CD4-positive, alpha-beta memory T cell (primary cell): Measurements from ENCODE around the gene LPCAT4. TPM values are rescaled to one million over a fixed set of nuclear protein-coding genes. Genes with fewer than 3 reads are reported as not detected.

ENCODE experiments used
- CTCF ChIA-PET: fragments of 350-600 bp; sonication (Branson Sonifier 250); formaldehyde crosslinking; loops from one replicate; lab custom pipeline; 2021; ENCODE audit warnings: inconsistent platforms; ENCODE audit not compliant: partially characterized antibody; lab: Charles Lee
- POLR2A ChIA-PET: fragments of 350-600 bp; sonication (Branson Sonifier 250); formaldehyde crosslinking; loops from one replicate; lab custom pipeline; 2021; ENCODE audit not compliant: partially characterized antibody; lab: Charles Lee
- DNase-seq, 5 donors: peaks; one replicate each; pipeline versions ENCODE4 v3.0.0 to v3.0.0-alpha.2; 2020 to 2022; ENCODE audit warnings: mixed read lengths in 1 of 5
- H3K27ac ChIP-seq: one replicate; pipeline ENCODE4 v1.7.0; 2013; ENCODE audit warnings: low read depth, low read length
- H3K27me3 ChIP-seq: 2 replicates; pipeline ENCODE4 v1.7.0; 2013; ENCODE audit warnings: mild to moderate bottlenecking, low read length, moderate library complexity; ENCODE audit not compliant: insufficient read depth
- H3K36me3 ChIP-seq: 2 replicates; pipeline ENCODE4 v1.7.0; 2013; ENCODE audit warnings: mild to moderate bottlenecking, low read length, moderate library complexity; ENCODE audit not compliant: insufficient read depth
- H3K4me1 ChIP-seq: 2 replicates; pipeline ENCODE4 v1.7.0; 2013; ENCODE audit warnings: mild to moderate bottlenecking, low read length, moderate library complexity; ENCODE audit not compliant: insufficient read depth
- H3K4me3 ChIP-seq, 2 donors: one replicate each; pipeline ENCODE4 v1.7.0; 2013; ENCODE audit warnings: low read length in 2 of 2, mild to moderate bottlenecking in 1 of 2
- H3K9me3 ChIP-seq, 2 donors: one replicate each; pipeline ENCODE4 v1.7.0; 2013; ENCODE audit warnings: low read length in 2 of 2, control low read depth in 1 of 2; ENCODE audit not compliant: control insufficient read depth in 1 of 2
- H3K27ac Mint-ChIP-seq, 7 donors: one replicate each; pipeline ENCODE4 v1.8.0; 2020 to 2021; ENCODE audit warnings: mixed read lengths in 7 of 7, mild to moderate bottlenecking in 6 of 7, inconsistent platforms in 3 of 7, moderate library complexity in 3 of 7
- H3K27me3 Mint-ChIP-seq, 2 donors: one replicate each; pipeline ENCODE4 v1.8.0; 2020 to 2021; ENCODE audit warnings: mixed read lengths in 2 of 2
- H3K36me3 Mint-ChIP-seq, 2 donors: one replicate each; pipeline ENCODE4 v1.8.0; 2020 to 2021; ENCODE audit warnings: mixed read lengths in 2 of 2, inconsistent platforms in 1 of 2, mild to moderate bottlenecking in 1 of 2
- H3K4me1 Mint-ChIP-seq, 4 donors: one replicate each; pipeline ENCODE4 v1.8.0; 2020 to 2021; ENCODE audit warnings: mixed read lengths in 4 of 4, mild to moderate bottlenecking in 1 of 4
- H3K4me3 Mint-ChIP-seq, 8 donors: one replicate each; pipeline ENCODE4 v1.8.0; 2020 to 2021; ENCODE audit warnings: mixed read lengths in 8 of 8, mild to moderate bottlenecking in 7 of 8, moderate library complexity in 6 of 8, inconsistent platforms in 3 of 8
- H3K9me3 Mint-ChIP-seq, 8 donors: one replicate each; pipeline ENCODE4 v1.8.0; 2020 to 2021; ENCODE audit warnings: mixed read lengths in 8 of 8, mild to moderate bottlenecking in 5 of 8, inconsistent platforms in 3 of 8, moderate library complexity in 1 of 8
- intact Hi-C: fragments of 100-400 bp; cut with micrococcal nuclease; formaldehyde crosslinking; loops from one replicate; pipeline ENCODE4 v1.15.1; 2023
- polyA plus RNA-seq, 2 donors: library from polyadenylated mRNA; unstranded; fragments of 300-500 nt; fragmentation: Illumina TruSeq; gene quantifications; one replicate each; pipeline ENCODE4 v1.2.3, GENCODE V29; 2021
- total RNA-seq, 2 experiments: library from RNA; stranded (reverse); gene quantifications; one replicate each; pipeline ENCODE4 v1.2.3, GENCODE V29; 2021

LPCAT4 gene
- total and polyA plus RNA-seq, 4 experiments from 2014 or later, result 19.0 to 108 (median 61.8) TPM

DNA sequence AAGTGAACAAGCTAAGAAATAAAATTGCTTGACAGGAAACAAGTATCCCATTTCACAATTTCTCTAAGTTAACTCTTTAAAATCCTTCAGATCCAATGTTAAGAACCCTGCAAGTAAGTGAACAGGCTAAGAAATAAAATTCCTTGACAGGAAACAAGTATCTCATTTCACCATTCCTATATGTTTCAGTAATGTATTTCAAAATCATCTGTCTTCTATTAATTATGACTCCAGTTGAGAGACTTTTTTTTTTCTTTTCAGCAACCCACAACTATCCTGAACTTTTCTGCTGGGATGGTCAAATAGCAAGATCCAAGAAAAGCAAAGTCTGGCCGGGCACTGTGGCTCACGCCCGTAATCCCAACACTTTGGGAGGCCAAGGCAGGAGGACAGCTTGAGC lies 27.1 kb downstream of the LPCAT4 start:
- Histone ChIP-seq H3K27ac (no peak overlapping the region), H3K27me3 (no peaks in the 10 kb centered on the region), H3K36me3 (no peaks in the 10 kb centered on the region), H3K9me3 (no peaks in the 10 kb centered on the region), H3K4me3 (no peak overlapping the region), H3K4me1 (peaks cover 48% of the 10 kb centered on the region)
- ChIA-PET CTCF (interaction anchor here (4.0 to 4.8 kb wide), 2 partner anchors 11 to 27 kb away, joined by 27 to 28 read pairs; partner anchors contain the start of gene LPCAT4), POLR2A (interaction anchor here (1.4 to 10.0 kb wide), 3 partner anchors 22 to 301 kb away, joined by 3 to 144 read pairs (median 51); partner anchors contain the start of genes AVEN and LPCAT4)
- peaks cover 0 to 2% (median 0%) of the 10 kb centered on the region in 8 donors for H3K9me3 Mint-ChIP-seq
- peak overlapping the region in 6 of 7 donors; percentile 9 to 91 (median 66) for H3K27ac Mint-ChIP-seq
- intact Hi-C loops, result loop anchor here (5.0 to 10.0 kb wide), 2 partner anchors 38 to 645 kb away; partner anchors contain the start of gene ZNF770
- H3K36me3 Mint-ChIP-seq, result peaks cover 6 to 26% of the 10 kb centered on the region in 2 donors
- no peaks in the 10 kb centered on the region for H3K27me3 Mint-ChIP-seq
- no peak for DNase-seq
- peaks cover 30 to 53% (median 36%) of the 10 kb centered on the region in 4 donors for H3K4me1 Mint-ChIP-seq
- peak overlapping the region in 4 of 8 donors; percentile 8 to 51 (median 40) for H3K4me3 Mint-ChIP-seq

DNA sequence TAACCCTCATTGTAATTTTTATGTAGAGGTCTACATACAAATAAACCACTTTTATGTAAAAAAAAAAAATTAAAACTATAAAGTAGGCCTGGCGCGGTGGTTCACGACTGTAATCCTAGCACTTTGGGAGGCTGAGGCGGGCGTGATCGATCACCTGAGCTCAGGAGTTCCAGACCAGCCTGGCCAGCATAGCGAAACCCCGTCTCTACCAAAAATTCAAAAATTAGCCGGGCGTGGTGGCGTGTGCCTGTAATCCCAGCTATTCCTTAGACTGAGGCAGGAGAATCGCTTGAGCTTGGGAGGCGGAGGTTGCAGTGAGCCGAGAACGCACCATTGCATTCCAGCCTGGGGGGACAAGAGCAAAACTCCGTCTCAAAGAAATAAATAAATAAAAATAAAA lies 28.6 kb downstream of the LPCAT4 start:
- H3K27ac ChIP-seq, result peak overlapping the region; percentile 76
- H3K4me3 ChIP-seq, result peak overlapping the region in 1 of 2 donors; percentile 98
- Mint-ChIP-seq H3K27ac (peak overlapping the region in 2 of 7 donors; percentile 17 to 91), H3K9me3 (peaks cover 0 to 2% (median 0%) of the 10 kb centered on the region in 8 donors), H3K4me1 (peaks cover 38 to 66% (median 49%) of the 10 kb centered on the region in 4 donors), H3K36me3 (peaks cover 6 to 26% of the 10 kb centered on the region in 2 donors), H3K4me3 (peak overlapping the region in 5 of 8 donors; percentile 79 to 100 (median 81)), H3K27me3 (no peaks in the 10 kb centered on the region)
- intact Hi-C loops, result loop anchor here (1.0 to 10.0 kb wide), 3 partner anchors 36 to 646 kb away; partner anchors contain the start of genes KATNBL1 and ZNF770
- ChIA-PET POLR2A (interaction anchor here (0.6 to 10.0 kb wide), 24 partner anchors 10 to 299 kb away, joined by 3 to 144 read pairs (median 4); partner anchors contain the start of genes AVEN, EMC4, EMC7 and GOLGA8B), CTCF (interaction anchor here (3.6 to 4.8 kb wide), 3 partner anchors 10 to 97 kb away, joined by 17 to 28 read pairs (median 27); partner anchors contain the start of gene LPCAT4)
- no peaks in the 10 kb centered on the region for H3K9me3 ChIP-seq
- H3K4me1 ChIP-seq, result peaks cover 64% of the 10 kb centered on the region
- DNase-seq, result no peak
- no peaks in the 10 kb centered on the region for H3K36me3 ChIP-seq
- H3K27me3 ChIP-seq, result no peaks in the 10 kb centered on the region

DNA sequence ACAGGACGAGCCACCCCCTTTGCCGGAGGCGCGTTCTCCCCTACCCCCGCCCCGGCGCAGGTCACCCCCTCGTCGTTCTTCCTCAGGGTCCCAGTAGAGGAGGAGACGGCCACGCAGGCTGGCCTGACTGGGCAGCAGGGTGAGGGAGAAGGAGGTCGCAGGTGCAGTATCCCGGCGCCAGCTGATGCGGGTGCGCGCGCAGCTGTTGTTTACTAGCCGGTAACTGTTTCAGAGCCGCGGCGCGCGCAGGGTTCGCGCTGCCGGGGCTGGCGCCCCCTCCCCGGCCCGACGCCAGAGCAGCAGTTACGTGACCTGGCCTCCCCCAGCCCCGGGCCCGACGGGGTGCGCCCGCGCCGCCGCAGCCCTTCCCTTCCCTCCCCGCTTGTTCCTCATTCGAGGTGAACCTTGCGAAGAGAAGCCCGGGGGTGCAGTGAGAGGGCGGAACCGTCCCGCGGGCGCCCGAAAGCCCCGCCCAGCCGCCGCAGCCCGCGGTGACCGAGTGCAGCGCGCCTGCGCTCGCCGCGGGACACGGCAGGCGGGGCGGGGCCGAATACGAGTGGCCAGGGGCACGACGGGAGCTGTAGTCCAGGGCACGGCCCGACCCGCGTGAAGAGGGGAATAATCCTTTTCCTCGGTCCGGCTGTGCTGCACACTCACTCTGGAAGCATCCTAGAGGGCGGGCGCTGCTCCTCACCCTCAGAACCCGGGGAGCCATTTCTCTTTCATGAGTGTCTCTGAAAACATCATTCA lies 29.3 kb downstream of the LPCAT4 start, which contains the start of gene SLC12A6:
Gene SLC12A6 (minus strand): TSS at position 225 of the 750 bp plus-strand sequence. CDS start 1,101 bp downstream, outside the sequence.
- POLR2A ChIA-PET, result interaction anchor here (0.6 to 10.0 kb wide), 24 partner anchors 9 to 299 kb away, joined by 3 to 144 read pairs (median 4); partner anchors contain the start of genes AVEN, EMC4, EMC7 and GOLGA8B
- Mint-ChIP-seq H3K9me3 (peaks cover 0 to 2% (median 0%) of the 10 kb centered on the region in 8 donors), H3K4me3 (peak within 1 kb of the TSS; percentile 94 to 100 (median 100)), H3K4me1 (peaks cover 38 to 71% (median 49%) of the 10 kb centered on the region in 4 donors), H3K36me3 (peaks cover 6 to 26% of the 10 kb centered on the region in 2 donors), H3K27ac (peak within 1 kb of the TSS; percentile 91 to 99 (median 97)), H3K27me3 (no peaks in the 10 kb centered on the region)
- peak; percentile 92 to 94 (median 92) for DNase-seq
- CTCF ChIA-PET, result interaction anchor here (3.6 to 4.8 kb wide), 3 partner anchors 9 to 96 kb away, joined by 17 to 28 read pairs (median 27); partner anchors contain the start of gene LPCAT4
- H3K9me3 ChIP-seq, result no peaks in the 10 kb centered on the region
- peaks cover 70% of the 10 kb centered on the region for H3K4me1 ChIP-seq
- peak within 1 kb of the TSS; percentile 76 for H3K27ac ChIP-seq
- intact Hi-C loops, result loop anchor here (1.0 to 10.0 kb wide), 6 partner anchors 19 to 647 kb away; partner anchors contain the start of genes KATNBL1, LPCAT4 and ZNF770
- H3K27me3 ChIP-seq, result no peaks in the 10 kb centered on the region
- H3K36me3 ChIP-seq, result no peaks in the 10 kb centered on the region
- peak within 1 kb of the TSS; percentile 62 to 98 for H3K4me3 ChIP-seq

DNA sequence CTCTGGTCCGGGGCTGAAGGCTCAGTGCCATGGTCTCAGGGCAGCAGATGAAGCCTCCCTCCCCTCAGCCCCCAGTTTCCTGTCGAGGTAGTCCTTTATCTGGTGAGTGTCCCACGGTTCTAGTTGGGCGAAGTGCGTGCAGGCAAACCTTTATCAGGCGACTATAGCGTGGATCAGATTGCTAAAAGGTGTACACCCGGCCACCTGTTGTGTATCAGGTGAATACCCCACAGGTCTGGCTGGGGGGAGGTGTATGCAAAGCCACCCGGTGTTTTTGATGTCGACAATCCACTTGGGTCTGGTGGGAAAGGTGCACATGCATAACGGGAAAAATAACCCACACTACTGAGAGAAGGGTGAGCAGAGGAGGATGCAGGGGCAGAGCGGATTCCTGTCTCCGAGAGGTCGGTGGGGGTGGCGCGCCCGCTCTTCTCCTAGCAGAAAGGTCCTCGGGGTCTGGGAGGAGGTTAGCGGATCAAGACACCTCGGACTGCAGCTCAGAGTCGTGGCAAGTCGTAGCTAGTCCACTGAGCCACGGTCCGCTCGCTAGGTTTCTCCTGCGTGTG lies 29.9 kb downstream of the LPCAT4 start:
- H3K27ac Mint-ChIP-seq, result peak overlapping the region; percentile 91 to 99 (median 97)
- Histone ChIP-seq H3K4me3 (peak overlapping the region; percentile 62 to 98), H3K27me3 (no peaks in the 10 kb centered on the region), H3K9me3 (no peaks in the 10 kb centered on the region), H3K4me1 (peaks cover 75% of the 10 kb centered on the region), H3K36me3 (no peaks in the 10 kb centered on the region), H3K27ac (peak overlapping the region; percentile 76)
- ChIA-PET POLR2A (interaction anchor here (0.6 to 10.0 kb wide), 18 partner anchors 9 to 651 kb away, joined by 3 to 144 read pairs (median 8); partner anchors contain the start of genes AVEN, EMC4, EMC7 and GOLGA8B), CTCF (interaction anchor here (1.7 to 4.8 kb wide), 4 partner anchors 8 to 127 kb away, joined by 4 to 28 read pairs (median 22); partner anchors contain the start of genes KATNBL1 and LPCAT4)
- peaks cover 0 to 2% (median 0%) of the 10 kb centered on the region in 8 donors for H3K9me3 Mint-ChIP-seq
- peak overlapping the region; percentile 94 to 100 (median 100) for H3K4me3 Mint-ChIP-seq
- no peaks in the 10 kb centered on the region for H3K27me3 Mint-ChIP-seq
- H3K4me1 Mint-ChIP-seq, result peaks cover 41 to 75% (median 52%) of the 10 kb centered on the region in 4 donors
- peak; percentile 23 to 53 (median 32) for DNase-seq
- H3K36me3 Mint-ChIP-seq, result peaks cover 6 to 26% of the 10 kb centered on the region in 2 donors
- intact Hi-C loops, result loop anchor here (1.0 to 10.0 kb wide), 5 partner anchors 19 to 648 kb away; partner anchors contain the start of genes LPCAT4 and ZNF770

DNA sequence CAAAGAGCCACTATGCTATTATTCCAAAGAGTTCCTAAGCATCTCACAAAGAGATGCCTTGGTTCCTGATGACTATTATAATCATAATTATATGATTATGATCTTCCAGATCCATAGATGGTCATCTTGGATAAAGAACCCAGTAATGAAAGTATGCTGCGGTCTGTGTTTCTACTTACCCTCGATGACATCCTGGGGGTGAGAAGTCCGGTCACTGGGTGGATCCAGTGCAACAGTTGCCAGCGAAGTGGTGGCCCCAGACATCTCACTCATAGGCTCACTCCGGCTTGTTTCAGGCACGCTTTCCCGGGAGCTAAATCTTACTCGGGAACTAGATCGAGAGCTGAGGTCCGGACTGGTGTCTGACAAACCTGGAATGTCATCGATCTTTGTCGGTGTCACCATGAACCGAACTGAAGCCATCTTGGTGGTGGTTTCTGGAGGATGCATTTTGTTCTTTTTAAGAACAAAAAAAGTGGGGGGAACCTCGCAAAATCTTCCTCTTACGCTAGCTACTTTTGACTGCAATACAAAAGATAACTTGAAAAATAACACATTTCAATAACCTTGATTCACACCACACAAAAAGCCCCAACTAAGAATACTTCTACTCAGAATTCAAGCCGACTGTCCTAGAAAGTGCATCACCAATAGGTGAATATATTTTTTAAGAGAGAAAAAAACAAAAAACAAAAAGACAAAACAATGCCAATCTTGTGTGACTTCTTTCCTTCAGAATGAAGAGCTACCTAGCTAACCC lies 30.6 kb downstream of the LPCAT4 start:
- POLR2A ChIA-PET, result interaction anchor here (0.5 to 10.0 kb wide), 14 partner anchors 8 to 651 kb away, joined by 4 to 144 read pairs (median 20); partner anchors contain the start of genes AVEN, EMC4, EMC7 and GOLGA8B
- Histone ChIP-seq H3K4me1 (peaks cover 75% of the 10 kb centered on the region), H3K27me3 (no peaks in the 10 kb centered on the region), H3K4me3 (peak overlapping the region; percentile 62 to 98), H3K36me3 (no peaks in the 10 kb centered on the region), H3K9me3 (no peaks in the 10 kb centered on the region), H3K27ac (peak overlapping the region; percentile 76)
- intact Hi-C loops, result loop anchor here (5.0 to 10.0 kb wide), 2 partner anchors 34 to 648 kb away; partner anchors contain the start of gene ZNF770
- Mint-ChIP-seq H3K27ac (peak overlapping the region; percentile 91 to 99 (median 97)), H3K36me3 (peaks cover 4 to 21% of the 10 kb centered on the region in 2 donors), H3K9me3 (peaks cover 0 to 2% (median 0%) of the 10 kb centered on the region in 8 donors), H3K4me1 (peaks cover 41 to 75% (median 52%) of the 10 kb centered on the region in 4 donors), H3K27me3 (no peaks in the 10 kb centered on the region), H3K4me3 (peak overlapping the region; percentile 94 to 100 (median 100))
- CTCF ChIA-PET, result interaction anchor here (1.3 to 4.8 kb wide), 5 partner anchors 8 to 127 kb away, joined by 4 to 28 read pairs (median 17); partner anchors contain the start of genes KATNBL1 and LPCAT4
- DNase-seq, result no peak
